PFSK-1 (cell line): ENCODE results near the gene CALHM1.

Experiments used
- FOXP2 ChIP-seq: optimal IDR thresholded peaks from 2 replicates; pipeline ENCODE3; 2011; ENCODE audit warnings: borderline replicate concordance, control low read depth, inconsistent platforms; ENCODE audit not compliant: insufficient read depth; ENCODE audit errors: extremely low read length, extremely low read depth
- POLR2AphosphoS5 ChIP-seq: IDR thresholded peaks from 2 replicates; pipeline ENCODE4 v1.6.1; 2012; ENCODE audit warnings: low read depth, mild to moderate bottlenecking, control low read depth, low read length, moderate library complexity
- SIN3A ChIP-seq: IDR thresholded peaks from 2 replicates; pipeline ENCODE4 v1.6.1; 2012; ENCODE audit warnings: mild to moderate bottlenecking, low read length, moderate library complexity, borderline replicate concordance; ENCODE audit not compliant: insufficient read depth
- TAF1 ChIP-seq: IDR thresholded peaks from 2 replicates; pipeline ENCODE4 v1.6.1; 2012; ENCODE audit warnings: low read length, control low read depth, borderline replicate concordance; ENCODE audit not compliant: insufficient read depth
- TF ChIP-seq, protein P1 (sequence below), 2 experiments: IDR thresholded peaks; 2 replicates each; pipeline versions ENCODE4 v1.6.1 to v1.8.0; 2011 to 2012; ENCODE audit warnings: low read depth in 2 of 2, low read length in 2 of 2, control low read depth in 1 of 2, inconsistent platforms in 1 of 2, mild to moderate bottlenecking in 1 of 2, moderate library complexity in 1 of 2; ENCODE audit not compliant: insufficient read depth in 1 of 2

The CALHM1 gene

DNA sequence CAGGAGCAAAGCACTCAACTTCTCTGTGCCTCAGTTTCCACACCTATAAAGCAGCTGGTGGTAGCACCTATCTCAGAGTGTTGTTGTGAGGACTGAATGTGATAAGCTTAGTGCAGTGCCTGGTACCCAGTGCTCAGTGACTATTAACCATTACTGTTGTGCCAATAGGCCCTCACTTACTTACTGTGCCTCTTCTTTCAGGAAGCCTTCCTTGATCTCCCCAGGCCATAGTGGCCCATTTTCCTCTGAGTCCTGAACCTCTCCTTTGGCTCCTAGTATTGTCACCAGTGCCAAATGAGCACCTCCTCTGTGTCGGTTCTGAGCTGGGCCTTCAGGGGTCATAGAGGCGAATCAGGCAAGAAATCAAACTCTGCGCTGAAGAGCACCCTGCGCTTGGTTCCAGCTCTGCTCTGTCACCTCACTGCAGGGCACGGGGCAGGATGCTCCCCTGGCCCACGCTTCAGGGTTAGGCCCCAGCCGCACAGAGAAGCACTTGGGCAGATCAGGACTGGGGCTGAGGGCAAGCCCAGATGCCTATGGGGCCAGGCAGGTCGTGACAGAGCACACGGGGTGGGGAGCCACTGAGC lies 2.5 kb downstream of the CALHM1 start:
- TF ChIP-seq SIN3A (no peak), FOXP2 (no peak), POLR2AphosphoS5 (no peak), TAF1 (no peak)
- TF ChIP-seq, protein P1, sequence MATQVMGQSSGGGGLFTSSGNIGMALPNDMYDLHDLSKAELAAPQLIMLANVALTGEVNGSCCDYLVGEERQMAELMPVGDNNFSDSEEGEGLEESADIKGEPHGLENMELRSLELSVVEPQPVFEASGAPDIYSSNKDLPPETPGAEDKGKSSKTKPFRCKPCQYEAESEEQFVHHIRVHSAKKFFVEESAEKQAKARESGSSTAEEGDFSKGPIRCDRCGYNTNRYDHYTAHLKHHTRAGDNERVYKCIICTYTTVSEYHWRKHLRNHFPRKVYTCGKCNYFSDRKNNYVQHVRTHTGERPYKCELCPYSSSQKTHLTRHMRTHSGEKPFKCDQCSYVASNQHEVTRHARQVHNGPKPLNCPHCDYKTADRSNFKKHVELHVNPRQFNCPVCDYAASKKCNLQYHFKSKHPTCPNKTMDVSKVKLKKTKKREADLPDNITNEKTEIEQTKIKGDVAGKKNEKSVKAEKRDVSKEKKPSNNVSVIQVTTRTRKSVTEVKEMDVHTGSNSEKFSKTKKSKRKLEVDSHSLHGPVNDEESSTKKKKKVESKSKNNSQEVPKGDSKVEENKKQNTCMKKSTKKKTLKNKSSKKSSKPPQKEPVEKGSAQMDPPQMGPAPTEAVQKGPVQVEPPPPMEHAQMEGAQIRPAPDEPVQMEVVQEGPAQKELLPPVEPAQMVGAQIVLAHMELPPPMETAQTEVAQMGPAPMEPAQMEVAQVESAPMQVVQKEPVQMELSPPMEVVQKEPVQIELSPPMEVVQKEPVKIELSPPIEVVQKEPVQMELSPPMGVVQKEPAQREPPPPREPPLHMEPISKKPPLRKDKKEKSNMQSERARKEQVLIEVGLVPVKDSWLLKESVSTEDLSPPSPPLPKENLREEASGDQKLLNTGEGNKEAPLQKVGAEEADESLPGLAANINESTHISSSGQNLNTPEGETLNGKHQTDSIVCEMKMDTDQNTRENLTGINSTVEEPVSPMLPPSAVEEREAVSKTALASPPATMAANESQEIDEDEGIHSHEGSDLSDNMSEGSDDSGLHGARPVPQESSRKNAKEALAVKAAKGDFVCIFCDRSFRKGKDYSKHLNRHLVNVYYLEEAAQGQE (IDR thresholded peaks at IDR 0.05; ENCODE audit: insufficient read depth in 1 of 2, low read depth in 2 of 2, low read length in 2 of 2) = no peak

DNA sequence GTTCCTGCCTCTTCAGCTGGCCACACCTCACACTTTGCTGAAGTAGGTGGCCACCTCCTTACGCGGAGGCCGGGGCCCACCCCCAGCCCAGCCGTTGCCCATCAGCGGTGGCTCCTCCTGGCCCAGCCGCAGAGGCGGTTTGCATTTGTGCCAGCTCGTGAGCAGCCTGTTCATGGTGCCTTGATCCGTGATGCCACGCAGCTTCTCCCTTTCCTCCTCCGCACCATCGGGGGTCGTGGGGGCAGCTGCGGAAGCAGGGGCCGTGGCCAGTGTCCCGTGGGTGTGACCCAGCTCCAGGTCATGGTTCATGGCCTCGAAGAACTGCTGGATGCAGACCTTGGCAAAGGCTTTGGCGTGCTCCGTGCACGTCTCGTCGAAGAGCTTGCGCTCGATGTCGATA lies 3.5 kb downstream of the CALHM1 start:
- TF ChIP-seq FOXP2 (no peak), SIN3A (no peak), POLR2AphosphoS5 (no peak), TAF1 (no peak)
- TF ChIP-seq, protein P1 (IDR thresholded peaks at IDR 0.05; ENCODE audit: insufficient read depth in 1 of 2, low read depth in 2 of 2, low read length in 2 of 2) = no peak

DNA sequence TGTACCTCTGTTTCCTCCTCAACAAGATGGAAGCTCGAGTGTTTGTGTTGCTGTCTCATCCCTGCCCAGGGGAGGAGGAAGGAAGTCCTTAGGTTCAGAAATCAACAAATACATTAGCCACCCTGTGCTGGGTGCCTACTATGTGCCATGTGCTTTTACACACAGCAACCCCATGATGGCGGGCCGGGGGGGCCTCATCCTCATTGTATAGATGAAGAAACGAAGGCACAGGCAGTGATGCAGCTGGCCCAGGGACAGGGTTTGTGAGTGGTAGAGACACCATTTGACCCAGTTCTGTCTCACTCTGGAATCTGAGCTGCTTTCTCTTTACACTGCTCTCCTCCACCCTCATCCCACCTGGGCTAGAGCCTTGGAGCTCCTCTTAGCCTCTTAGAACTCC lies 4.7 kb downstream of the CALHM1 start:
- TF ChIP-seq, protein P1 (IDR thresholded peaks at IDR 0.05; ENCODE audit: insufficient read depth in 1 of 2, low read depth in 2 of 2, low read length in 2 of 2) = no peak
- TF ChIP-seq SIN3A = no peak
- TF ChIP-seq TAF1 = no peak
- TF ChIP-seq FOXP2 = no peak
- no peak for TF ChIP-seq POLR2AphosphoS5

DNA sequence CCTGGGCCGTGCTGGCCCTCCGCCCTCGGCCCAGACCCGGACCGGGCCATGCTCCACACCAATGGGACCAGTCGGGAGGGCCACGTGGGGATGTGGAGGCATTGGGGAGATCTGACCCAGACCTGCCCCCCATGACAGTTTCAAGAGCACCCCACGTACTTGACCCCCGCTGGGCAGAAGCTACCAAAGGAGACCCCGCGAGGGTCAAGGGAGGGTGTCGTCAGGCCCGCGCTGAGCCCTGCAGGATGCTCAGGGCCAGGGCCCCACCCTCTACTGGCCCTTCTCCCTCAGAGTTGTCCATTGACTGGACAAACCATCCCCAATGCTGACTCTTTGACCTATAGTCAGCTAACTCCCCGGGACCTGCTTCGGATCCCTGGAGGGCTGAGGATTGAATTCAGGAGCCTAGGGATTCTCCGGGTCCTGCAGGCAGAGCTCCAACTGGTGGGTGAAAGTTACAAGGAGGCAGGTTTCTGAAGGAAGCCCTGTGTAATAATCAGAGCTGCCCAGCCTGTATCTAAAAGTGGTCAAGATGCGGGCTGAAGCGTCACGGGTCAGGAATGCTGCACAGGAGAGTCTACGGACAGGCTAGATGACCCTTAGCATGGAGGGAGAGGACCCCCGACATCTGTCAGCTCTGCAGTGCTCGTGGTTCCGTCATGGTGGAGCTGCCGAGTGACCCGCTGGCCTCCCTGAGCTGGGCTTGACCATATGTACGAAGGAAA lies 6.0 kb downstream of the CALHM1 start:
- TF ChIP-seq SIN3A (no peak), POLR2AphosphoS5 (no peak), FOXP2 (no peak), TAF1 (no peak)
- TF ChIP-seq, protein P1 (IDR thresholded peaks at IDR 0.05; ENCODE audit: insufficient read depth in 1 of 2, low read depth in 2 of 2, low read length in 2 of 2) = no peak
